ENCODE results near the gene LRRTM4.
"Not testable (repeated sequence)": the region's sequence is repeated elsewhere in the genome, so short reads cannot be mapped to it uniquely, and the experiment has no call there.

Gene LRRTM4

DNA sequence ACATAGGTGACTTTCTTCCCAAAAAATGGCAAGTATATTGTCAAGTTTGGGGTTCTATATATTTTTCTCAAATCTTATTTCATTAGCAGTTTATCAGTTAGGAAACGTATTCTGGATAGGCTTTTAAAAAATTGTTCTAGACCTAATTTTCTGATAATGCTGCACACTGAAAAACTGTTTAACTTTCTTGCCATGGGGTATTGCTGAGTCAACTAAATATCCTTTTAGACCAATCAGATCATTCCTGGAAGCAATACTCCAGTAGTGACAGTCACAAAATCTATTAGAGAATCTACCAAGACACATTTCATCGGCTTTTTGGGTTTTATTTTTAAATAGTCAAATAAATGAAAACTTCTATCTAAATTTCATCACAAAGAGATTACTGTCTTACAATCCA lies 440.6 kb downstream of the LRRTM4 start:
- no peak for DNase-seq (ENCODE audit: low read depth)

DNA sequence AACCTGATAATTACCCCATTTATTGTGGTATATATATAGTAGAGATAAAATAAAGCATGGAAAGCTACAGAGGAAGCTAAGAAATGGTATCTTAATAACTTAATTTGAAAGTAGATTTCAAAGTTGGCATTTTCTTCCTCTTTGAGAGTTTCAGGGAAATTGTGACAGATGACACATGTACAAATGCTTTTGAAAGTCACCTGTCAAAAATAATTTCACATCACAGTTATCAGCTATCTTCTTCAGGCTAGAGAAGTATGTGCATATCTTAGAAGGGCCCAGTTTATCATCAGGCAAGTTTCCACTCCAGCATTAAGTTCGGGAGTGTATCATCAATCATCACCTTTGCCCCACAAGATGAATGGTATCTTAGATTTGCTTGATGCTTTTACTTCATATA lies 457.9 kb downstream of the LRRTM4 start:
- no peak for DNase-seq (ENCODE audit: low read depth)

DNA sequence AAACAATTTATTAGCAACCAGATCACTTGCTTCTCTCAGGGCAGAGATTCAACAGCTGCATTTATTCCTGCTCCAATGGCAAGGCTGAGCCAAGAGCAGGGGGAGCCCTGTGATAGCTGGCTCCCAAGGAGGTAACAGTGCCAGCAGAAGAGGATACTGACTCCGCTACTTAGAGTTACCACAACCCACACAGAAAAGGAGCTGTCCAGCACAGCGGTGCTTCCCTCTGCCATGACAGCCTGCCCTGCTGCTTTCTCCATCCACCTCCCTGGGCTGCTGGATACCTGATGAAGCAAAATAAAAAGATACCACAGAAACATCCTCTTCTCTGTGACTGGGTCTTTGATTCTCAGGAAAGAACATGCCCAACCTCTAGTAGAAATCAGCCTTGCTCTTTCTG lies 467.2 kb downstream of the LRRTM4 start:
- no peak for DNase-seq (ENCODE audit: low read depth)

- DNase-seq (ENCODE audit: low read depth), result no peak
Measured at GRCh38 chr2:77046339-77046738, 475.8 kb downstream of the LRRTM4 start.

DNA sequence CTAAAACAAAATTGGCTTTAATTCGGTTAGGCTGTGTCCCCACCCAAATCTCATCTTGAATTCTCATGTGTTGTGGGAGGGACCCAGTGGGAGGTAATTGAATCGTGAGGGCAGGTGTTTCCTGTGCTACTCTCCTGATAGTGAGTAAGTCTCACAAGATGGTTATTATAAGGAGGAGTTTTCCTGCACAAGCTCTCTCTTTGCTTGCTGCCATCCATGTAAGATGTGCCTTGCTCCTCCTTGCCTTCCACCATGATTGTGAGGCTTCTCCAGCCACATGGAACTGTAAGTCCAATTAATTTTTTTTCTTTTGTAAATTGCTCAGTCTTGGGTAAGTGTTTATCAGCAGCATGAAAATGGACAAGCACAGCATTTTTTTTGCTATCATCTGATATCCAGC lies 476.7 kb downstream of the LRRTM4 start:
- DNase-seq (ENCODE audit: low read depth), result not testable (repeated sequence)

DNA sequence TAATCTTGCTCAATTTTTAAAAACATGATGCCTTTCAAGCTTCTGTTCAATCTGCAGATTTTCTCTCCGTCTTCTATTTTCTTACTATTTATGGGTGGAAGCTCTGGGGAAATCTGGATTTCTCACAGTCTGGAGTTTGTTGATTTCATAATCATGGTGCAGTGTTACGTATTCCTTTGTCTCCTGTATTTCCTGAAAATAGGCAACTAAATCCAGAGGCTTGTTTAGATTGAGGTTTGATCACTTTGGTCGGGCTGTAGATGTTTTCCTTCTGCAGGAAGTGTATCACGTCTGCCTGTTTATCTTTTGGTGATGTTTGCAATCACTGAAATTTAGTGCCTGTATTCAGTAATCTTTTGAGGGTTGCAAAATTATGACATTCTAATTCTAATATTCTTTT lies 487.7 kb downstream of the LRRTM4 start:
- no peak for DNase-seq (ENCODE audit: low read depth)

- not testable (repeated sequence) for DNase-seq (ENCODE audit: low read depth)
Measured at GRCh38 chr2:77029237-77029636, 492.9 kb downstream of the LRRTM4 start.

DNA sequence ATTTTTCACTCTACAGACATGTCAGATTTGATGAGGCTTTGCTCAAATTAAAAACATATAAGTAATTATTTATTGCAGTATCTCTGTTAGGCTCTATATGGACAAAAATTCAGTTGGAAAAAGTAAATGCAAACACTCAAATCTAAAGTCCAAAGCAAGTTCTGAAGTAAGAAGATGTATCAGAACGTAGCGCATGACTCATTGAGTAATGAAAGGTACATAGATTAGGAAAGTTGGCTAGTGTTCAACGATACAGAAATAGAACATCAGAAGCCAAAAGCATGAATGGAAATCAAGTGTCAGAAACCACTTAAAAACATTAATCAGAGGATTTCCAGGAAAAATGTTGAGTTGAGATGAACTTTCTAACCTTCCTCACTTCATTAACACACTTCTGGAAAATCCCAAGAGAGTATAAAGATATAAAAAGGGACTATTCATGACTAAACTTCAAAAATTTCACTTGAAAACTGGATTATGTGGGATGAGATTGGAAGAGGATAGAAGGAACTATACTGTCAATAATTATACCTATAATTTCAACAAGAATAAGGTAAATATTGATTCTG lies 494.1 kb downstream of the LRRTM4 start:
- no peak for DNase-seq (ENCODE audit: low read depth)

DNA sequence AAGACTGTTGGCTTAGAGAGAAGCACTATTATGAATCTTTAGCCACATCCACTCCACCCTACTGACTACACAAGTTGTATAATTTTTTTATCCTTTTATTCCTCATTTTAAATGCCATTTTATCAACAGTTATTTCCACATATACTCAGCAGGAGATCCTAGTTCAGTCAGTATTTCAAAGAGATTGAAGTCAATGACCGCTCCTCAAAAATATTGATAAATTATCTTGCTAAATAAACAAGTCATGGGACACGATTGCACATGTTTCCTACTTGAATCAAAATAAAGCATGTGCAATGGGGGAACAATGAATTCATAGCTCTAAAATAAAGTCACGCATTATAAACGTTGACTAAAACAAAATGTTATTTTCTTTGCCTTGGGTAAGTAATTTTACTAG lies 496.5 kb downstream of the LRRTM4 start:
- DNase-seq (ENCODE audit: low read depth), result no peak

GRCh38 chr2:77021161-77021560 lies 501.0 kb downstream of the LRRTM4 start:
- DNase-seq (ENCODE audit: low read depth), result no peak

DNA sequence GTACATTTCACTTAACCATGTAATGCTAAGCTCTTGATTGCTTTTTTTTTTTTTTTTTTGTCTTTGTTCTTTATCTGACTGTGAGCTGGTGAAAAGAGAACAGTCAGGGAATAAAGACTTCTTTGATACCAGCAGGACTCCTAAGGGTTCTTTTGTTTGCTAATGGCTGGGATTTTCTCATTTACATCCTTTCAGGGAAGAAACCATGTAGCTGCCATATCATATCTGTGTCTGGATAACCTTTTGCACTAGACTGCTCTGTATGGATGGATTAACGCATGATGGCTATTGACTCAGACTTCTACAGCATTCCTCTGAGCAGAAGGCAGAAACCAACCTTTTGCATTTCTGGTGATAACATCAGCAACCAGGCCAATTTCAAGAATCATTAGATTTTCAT lies 504.0 kb downstream of the LRRTM4 start:
- no peak for DNase-seq (ENCODE audit: low read depth)

- DNase-seq (ENCODE audit: low read depth), result no peak
Measured at GRCh38 chr2:77017355-77017745, 504.8 kb downstream of the LRRTM4 start.

DNA sequence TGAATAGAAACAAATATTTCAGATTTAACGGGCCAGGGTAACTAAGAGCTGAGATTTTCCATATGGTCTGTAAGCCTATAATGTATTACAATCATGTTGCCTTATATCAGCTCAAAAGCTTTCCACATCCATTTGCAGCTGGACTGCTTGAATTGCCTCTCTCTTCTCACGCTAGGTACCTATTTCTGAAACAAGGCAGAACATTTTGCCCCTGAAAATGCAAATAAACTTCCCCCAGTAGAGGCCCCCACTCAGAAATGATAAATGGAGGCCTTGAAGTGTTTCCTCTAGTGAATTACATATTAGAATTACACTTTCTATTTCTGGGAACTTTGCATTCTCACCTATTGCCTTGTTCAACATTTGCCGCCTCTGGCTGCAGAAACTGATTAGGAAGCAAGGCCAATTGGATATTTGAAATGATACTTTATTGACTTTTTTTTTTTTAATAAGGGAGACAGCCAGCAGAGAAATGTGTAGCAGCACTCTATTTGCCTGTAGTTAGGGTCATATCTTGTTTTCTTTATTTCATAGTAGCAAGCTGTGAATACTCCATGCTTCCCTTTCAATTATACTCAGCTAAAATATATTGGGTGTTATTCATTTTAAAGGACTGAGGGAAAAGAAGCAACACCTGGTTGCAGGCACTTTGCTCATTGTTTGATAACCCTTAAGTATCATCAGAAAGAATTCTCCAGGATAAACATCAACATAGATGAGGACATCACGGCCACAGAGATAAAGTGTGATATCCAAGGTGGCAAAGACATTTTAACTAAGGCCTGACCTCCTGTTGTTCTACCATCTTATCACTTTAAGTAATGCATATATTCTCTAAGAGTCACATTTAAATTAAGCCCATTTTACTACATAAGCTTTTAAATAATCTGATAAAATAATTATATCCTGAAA lies 505.5 kb downstream of the LRRTM4 start:
- no peak for DNase-seq (ENCODE audit: low read depth)

- no peak for DNase-seq (ENCODE audit: low read depth)
Measured at GRCh38 chr2:77013953-77014352, 508.2 kb downstream of the LRRTM4 start.

GRCh38 chr2:77013457-77013856 lies 508.7 kb downstream of the LRRTM4 start:
- no peak for DNase-seq (ENCODE audit: low read depth)

DNA sequence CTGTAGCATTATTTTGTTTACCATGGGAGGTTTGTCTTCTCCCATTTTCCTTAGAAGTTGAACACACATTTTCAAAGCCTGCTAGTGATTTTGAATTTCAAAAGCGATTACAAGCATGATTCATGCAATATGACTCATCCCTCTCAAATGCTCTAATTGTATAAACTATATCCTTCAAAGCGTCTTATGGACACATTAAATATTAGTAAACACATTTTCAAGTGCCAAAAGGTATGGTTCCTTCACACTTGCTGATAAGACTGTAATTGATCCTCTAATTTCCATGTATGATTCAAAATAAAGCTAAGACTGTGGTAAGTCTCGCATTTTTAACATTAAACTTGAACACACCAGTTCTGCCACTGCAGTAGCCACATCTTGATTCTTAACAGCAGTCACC lies 512.9 kb downstream of the LRRTM4 start:
- DNase-seq (ENCODE audit: low read depth), result no peak

GRCh38 chr2:77008853-77009252 lies 513.3 kb downstream of the LRRTM4 start:
- DNase-seq (ENCODE audit: low read depth), result no peak

DNA sequence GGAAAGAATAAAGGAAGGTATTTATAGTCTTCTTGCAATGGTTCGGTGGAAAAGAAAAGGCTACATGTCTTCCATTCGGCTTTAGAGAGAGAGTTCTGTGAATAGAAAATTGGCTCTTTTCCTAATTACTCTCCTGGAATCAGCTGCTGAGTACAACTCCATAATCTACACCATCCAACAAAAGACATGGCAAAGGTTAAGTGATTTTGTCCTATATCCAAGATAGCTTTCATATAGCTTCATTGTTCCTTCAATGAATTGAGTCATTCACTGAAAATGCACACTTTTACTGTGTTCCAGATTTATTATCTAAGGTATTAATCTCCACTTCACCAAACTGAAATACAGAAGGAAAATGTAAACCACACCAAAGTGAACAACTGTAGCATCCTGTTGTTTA lies 514.5 kb downstream of the LRRTM4 start:
- DNase-seq (ENCODE audit: low read depth), result no peak

DNA sequence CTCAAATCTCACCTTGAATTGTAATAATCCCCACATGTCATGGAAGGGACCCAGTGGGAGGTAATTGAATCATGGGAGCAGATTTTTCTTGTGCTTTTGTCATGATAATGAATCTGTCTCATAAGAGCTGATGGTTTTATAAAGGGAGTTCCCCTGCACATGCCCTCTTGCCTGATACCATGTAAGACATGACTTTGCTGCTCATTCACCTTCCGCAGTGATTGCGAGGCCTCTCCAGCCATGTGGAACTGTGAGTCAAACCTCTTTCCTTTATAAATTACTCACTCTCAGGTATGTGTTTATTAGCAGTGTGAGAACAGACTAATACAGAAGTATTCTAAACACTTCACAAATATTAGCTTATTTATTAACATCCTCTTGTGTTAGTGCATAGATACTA lies 516.7 kb downstream of the LRRTM4 start:
- DNase-seq (ENCODE audit: low read depth), result no peak

DNA sequence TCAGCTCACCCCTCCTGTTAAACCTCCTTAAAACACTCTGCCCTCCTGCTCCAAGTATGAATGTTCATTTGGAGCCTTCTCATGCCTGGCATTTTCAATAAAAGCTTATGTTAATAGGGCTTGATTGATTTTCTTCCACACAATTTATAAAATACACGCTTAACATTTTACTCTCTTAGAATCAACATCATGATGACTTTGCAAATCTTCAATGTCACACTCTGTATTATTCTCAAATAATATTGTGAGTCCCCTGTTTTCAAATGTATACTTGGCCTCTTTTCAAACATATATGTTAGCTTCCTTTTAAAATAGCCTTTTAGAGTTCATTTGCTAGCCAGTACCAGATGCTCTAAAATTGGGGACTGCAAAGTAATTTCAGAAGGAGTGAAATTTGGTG lies 520.3 kb downstream of the LRRTM4 start:
- DNase-seq (ENCODE audit: low read depth), result no peak

- no peak for DNase-seq (ENCODE audit: low read depth)
Measured at GRCh38 chr2:76998704-76999103, 523.5 kb downstream of the LRRTM4 start.

GRCh38 chr2:76998152-76998551 lies 524.0 kb downstream of the LRRTM4 start:
- DNase-seq (ENCODE audit: low read depth), result no peak

DNA sequence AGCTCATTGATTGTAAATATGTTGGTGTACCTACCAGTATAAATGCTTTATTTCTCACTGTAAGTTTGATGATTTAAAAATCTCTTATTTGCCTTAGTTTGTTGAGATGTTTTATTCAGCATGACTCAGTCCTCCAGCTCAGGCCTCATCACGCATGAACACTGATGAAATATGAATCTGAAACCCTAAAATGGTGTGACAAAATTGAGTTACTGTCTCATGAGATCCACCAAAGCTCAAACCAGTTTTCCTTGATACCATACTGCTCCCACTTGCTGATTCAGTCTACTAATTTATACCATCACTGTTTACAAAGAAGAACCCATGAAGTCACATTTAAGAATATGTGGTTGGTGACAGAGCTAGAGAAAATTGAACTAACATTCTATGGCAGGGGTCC lies 524.9 kb downstream of the LRRTM4 start:
- DNase-seq (ENCODE audit: low read depth), result no peak
